GM23248 (cell line): ENCODE results near the gene ERN1.

Experiments used
- EZH2 ChIP-seq: fragments of 200-600 bp; sonication (generic); IDR thresholded peaks from 2 replicates; pipeline ENCODE4 v1.6.1; 2018; ENCODE audit warnings: antibody characterized with exemption, mild to moderate bottlenecking; ENCODE audit not compliant: insufficient read depth, poor library complexity, severe bottlenecking
- EZH2phosphoT487 ChIP-seq: fragments of 200-600 bp; sonication (generic); IDR thresholded peaks from 2 replicates; pipeline ENCODE4 v1.6.1; 2018; ENCODE audit warnings: antibody characterized with exemption, moderate library complexity, mild to moderate bottlenecking, low read depth; ENCODE audit not compliant: insufficient read depth

DNA sequence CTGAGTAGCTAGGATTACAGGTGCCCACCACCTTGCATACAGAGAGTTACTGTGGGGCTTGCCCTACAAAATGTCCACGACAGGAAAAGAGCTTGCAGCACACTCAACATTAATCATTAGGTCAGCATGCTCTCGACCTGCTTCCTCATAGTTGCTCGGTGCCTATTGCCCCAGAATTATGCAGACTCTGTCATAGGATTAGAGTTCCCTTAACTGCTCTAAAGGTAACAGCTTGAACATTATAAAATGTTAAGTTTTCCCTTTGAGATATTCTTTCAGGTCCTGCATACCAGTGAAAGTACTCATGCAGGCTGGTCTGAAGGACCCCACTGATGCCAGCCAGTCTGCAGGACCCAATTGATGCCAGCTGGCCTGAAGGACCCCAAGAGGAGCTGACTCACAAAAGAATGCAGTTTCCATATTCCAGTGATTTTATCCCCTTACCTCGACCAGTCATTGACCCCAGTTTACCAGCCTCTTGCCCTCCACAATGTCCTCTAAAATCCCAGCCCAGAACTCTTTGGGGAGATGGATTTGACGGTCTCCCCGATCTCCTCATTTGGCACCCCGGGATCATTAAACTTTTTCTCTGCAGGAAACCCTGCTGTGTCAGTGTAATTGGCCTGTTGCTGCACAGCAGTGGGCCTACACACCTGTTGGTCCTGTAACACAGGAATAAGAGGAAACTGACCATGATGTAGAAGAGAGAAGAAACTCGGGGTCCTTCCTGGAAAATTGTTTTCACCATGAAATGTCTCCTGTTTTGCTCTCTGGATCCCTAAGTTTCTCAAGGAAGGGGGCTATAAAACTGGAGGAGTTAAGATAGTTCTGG, 120.2 kb downstream of the ERN1 start:
- TF ChIP-seq EZH2phosphoT487 (no peak), EZH2 (no peak)
